ENCODE data around the gene IFT80.

GRCh38 chr3:160390565-160391138, 8.4 kb downstream of the IFT80 start:
- TF ChIP-seq CTCF (IDR thresholded peaks at IDR 0.05): no peak
- no peak for TF ChIP-seq POLR2A (IDR thresholded peaks at IDR 0.05)
